HG02981 (cell line): Measurements from ENCODE around the gene WDR35.

Experiments
- ATAC-seq: cut with Tn5 transposase; IDR thresholded peaks from one replicate; pipeline ENCODE4 v1.9.1; 2021; ENCODE audit warnings: mild to moderate bottlenecking, moderate library complexity; ENCODE audit not compliant: unreplicated experiment

WDR35 gene

GRCh38 chr2:20011276-20012031 is 21.5 kb upstream of the WDR35 start:
- no peak for ATAC-seq

- ATAC-seq: no peak
These were observed 18.8 kb upstream of the WDR35 start for GRCh38 chr2:20008703-20009102.

- ATAC-seq: no peak
These were observed 16.1 kb upstream of the WDR35 start for GRCh38 chr2:20005891-20006470.

DNA sequence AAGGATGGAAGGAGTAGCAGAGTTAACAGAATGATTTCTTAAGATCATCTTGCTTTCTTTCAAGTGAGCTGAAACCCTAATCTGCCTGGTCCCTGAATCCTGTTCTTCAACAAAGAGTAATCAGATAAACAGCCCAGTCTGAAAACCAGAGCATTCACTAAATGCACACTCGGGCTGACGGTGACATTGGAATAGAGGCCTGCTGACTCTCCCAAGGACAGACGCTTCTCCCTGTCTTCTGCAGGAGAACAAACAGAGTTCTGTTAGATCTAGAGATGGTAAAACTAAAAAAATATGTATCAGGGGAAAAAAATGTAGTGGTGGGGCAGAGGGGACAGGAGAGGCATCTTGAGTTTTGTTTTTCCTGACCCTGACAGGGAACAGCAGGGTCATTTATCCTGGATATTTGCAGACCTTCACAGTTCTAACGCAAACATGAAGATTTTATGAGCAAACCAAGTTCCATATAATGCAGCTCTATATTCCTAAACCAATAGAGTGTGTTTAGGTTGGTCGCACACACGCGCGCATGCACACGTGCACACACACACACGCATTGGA is 15.2 kb upstream of the WDR35 start:
- no peak for ATAC-seq

DNA sequence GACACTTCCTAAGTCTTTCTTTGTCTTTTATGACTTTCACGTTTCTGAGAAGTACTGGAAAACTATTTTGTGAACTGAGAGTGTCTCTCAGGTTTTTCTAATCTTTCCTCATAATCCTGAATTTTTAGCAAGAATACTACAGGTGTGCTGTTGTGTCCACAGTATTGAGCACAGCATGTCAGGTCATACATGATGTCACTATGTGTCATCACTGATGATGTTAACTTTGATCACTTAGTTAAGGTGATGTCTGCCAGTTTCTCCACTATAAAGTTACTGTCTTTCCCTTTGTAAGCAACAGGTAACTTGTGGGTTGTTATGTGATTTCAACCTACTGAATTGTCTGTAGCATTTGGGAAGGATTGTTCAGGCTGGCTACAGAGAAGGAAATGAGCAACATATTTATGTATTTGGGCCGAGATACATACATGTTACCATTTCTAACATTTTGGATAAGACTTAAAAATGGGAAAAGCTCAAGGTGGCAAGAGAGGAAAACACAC is 11.5 kb upstream of the WDR35 start:
- no peak for ATAC-seq

DNA sequence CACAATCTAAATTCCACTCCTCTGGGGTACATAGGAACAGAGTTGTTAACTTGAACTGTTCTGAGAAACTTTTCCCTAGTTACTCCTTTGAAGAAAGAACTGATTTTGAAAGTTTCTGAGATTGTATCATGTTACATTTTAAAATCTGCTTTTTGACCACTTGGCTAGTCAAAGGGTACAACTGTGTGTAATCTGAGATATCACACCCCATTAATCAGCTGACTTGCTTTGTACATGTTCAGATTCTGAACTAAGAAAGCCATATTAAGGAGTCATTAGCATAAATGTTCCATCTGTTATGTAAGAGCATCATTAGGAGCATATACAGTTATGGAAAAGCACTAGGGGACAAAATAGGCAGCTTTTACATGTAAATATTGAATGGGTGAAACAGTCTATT is 3.8 kb upstream of the WDR35 start:
- ATAC-seq: no peak

GRCh38 chr2:19991895-19992294 is 2.0 kb upstream of the WDR35 start:
- no peak for ATAC-seq

GRCh38 chr2:19990416-19990728 is 467 bp upstream of the WDR35 start:
- ATAC-seq: no peak

- no peak for ATAC-seq
These were observed 601 bp downstream of the WDR35 start for GRCh38 chr2:19989342-19989666.

- no peak for ATAC-seq
These were observed 1.3 kb downstream of the WDR35 start for GRCh38 chr2:19988600-19988999.

DNA sequence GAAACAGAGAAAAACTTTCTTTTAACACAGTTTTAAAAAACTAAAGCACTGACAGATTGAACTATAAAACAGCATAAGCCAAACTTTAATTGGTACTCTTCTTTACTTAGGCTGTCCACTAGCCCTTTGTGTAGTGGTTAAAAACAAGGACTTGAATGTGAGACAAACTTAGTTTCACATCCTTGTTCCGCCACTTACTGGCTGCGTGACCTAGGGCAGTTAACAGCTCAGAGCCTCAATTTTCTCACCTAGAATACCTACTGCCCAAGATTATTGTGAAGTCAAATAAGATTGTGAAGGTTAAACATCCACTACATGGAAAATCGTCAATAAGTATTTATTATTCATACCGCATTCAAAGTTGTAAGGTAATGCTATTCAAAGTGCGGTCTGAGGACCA is 2.0 kb downstream of the WDR35 start:
- peak; percentile 65 for ATAC-seq

DNA sequence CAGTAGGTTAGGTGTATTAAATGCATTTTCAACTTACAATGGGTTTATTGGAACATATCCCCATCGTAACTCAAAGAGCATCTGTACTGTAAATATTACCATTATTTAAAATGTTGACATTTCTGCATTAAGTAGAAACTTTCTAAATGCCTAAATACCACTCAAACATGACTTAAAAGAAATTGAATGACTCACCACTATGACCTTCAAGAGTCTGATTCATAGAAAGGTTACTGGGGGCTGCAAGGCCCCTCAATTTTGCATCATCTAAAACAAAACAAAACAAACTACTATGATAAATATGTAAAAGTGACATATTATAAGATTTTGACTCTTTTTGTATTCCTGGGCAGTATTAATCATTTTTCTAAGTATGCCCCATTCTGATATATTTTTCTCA is 7.6 kb downstream of the WDR35 start:
- no peak for ATAC-seq

- no peak for ATAC-seq
These were observed 10.0 kb downstream of the WDR35 start for GRCh38 chr2:19979932-19980331.

DNA sequence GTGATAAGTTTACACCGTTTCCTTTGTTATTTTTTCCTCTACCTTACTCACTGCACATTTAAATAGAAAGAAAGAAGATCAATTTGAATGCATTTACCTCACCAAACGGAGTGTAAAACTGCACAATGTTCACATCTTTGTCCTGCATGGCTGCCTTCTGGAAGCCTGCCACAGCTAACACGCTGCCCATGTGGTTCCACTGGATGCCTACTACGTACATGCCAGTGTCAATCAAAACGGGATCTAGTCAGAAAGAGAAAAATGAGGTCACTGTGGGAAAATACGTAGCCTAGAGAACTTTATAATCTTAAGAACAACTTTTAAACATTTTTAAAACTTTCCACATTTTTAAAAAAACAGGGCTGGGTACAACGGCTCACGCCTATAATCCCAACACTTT is 16.4 kb downstream of the WDR35 start:
- ATAC-seq: no peak

DNA sequence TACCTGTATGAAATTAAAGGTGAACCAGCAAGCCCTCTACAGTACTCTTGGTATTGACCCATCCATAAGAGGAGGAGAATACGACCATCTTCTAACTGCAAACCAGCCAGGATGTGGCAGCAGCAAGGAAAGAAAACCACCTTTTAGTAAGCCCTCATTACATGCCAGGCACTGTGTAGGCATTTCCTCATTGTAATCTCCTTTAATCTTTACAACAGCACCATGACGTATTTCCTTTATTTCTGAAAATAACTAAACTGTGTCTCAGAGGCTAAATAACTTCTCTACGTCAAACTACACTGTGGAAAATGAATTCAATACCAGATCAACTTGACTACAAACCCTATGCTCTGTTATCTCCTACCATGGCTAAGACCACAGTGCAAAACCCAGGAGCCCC is 18.2 kb downstream of the WDR35 start:
- ATAC-seq: no peak

GRCh38 chr2:19963386-19963785 is 26.5 kb downstream of the WDR35 start:
- no peak for ATAC-seq

DNA sequence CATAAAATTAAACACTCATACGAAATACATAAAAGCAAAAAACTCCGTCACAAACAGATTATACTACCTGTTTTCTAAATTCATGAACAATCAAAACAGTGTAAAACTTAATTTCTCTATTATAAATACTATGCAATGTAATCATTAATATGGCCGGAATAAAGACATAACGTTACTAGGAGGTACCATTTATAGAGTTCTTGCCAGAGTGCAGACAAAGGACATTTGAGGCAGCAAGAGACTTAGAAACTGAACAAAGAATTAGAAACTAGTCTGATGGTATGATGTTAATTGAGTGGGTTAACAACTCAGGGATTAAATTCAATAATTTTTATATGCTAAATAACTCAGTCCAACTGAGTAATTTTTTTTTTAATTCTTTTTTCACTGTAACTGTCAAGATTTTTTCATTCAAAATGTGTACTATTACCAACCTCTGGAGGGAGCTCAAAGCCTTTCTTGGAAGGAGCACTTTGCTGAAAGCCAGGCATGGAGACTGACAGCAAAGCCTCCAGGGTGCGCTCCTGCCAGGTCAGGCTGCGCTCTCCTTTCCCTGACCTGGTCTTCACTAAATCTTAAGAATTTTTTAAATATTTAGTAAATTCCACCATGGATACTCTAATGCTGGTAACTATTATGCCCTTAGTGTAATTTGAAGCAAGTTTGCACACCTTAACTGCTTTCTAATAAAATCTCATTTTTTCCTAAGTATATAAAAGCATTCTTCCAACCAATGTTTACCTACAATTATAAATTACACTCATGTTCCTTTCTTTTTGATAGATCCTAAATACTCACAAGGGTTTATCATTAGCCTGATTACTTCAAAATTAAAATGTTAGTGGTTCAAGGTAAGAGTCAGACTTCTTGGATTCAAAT is 34.1 kb downstream of the WDR35 start:
- peak; percentile 92 for ATAC-seq

GRCh38 chr2:19949071-19949470 is 40.8 kb downstream of the WDR35 start:
- ATAC-seq: no peak

DNA sequence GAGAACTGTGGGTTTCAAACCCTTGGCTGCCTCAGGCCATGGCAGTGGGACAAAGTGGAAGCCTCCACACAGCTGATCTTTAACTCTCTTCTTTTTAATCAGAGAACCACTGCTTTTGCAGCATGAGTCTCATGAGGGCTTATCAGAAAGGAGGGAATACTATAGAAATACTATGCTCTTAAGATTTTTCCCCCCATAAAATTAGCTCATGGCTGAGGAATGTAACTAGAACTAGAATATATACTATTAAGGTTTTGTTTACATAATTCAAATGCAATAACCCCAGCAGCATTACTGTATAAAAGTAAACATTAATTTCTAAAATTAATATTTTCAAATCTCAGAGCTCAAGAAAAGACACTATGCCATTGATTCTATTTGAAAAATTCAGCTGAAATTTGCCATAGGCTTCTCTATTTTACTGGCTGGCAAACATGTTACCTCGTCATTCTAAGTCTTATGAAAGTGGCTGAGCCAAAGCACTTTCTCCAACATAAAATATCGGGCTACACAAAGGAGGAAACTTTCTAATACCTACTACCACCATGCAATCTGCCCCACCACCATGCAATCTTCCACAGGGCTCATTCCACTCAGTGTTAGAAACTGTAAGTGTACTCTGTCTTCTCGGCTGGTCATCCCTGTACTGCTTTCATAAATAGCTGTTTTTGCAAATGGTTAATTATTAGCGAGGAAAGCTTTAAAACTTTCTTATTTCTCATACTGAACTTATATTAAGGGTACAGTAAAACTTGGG is 42.5 kb downstream of the WDR35 start:
- no peak for ATAC-seq

GRCh38 chr2:19944205-19944845 is 45.6 kb downstream of the WDR35 start:
- no peak for ATAC-seq
